A549 treated with CpdA at 1 μM for 4 hours (cell line): Measurements from ENCODE around the gene FAM236A. TPM values are rescaled to one million over a fixed set of nuclear protein-coding genes. Genes with fewer than 3 reads are reported as not detected.

ENCODE experiments used
- total RNA-seq: library from RNA; stranded (reverse); fragments of 200-300 nt; extraction: Qiagen RNA extraction; gene quantifications from 5 replicates; pipeline ENCODE4 v1.2.3, GENCODE V29; 2022; ENCODE audit warnings: low read depth

The FAM236A gene
- not detected in 5 replicates for total RNA-seq

GRCh38 chrX:72937906-72938305, at the start of gene FAM236A:
Gene FAM236A, plus strand, starts transcription at chrX:72938206. Its CDS starts 57 bp downstream, at chrX:72938263.

GRCh38 chrX:72912315-72912714, 25.7 kb upstream of the FAM236A start, which contains the start of gene FAM236C:
Gene FAM236C, plus strand, starts transcription at chrX:72912615. Its CDS starts 100 bp downstream, at chrX:72912715.

GRCh38 chrX:72943819-72944169, 5.8 kb downstream of the FAM236A start, which contains the start of gene DMRTC1:
Gene DMRTC1, minus strand, starts transcription at chrX:72943837. Its CDS starts 68,143 bp downstream, at chrX:72875694.

Other genes with a start within 250 kb of the FAM236A start
- gene PHKA1, start 223.9 kb upstream of the FAM236A start, total RNA-seq, result 18.0 to 21.7 TPM (median 20.3 TPM) in 5 replicates
- 0.03 to 0.09 TPM in 2 of 5 replicates, not detected in the others for gene DMRTC1B, start 161.3 kb upstream of the FAM236A start, total RNA-seq
- gene FAM236B, start 155.5 kb upstream of the FAM236A start, total RNA-seq, result not detected in 5 replicates
- gene FAM236D, start 130.0 kb upstream of the FAM236A start, total RNA-seq, result not detected in 5 replicates
- gene FAM236C, start 25.6 kb upstream of the FAM236A start, total RNA-seq, result not detected in 5 replicates
- gene DMRTC1, start 5.6 kb downstream of the FAM236A start, total RNA-seq, result 0.09 TPM in 1 of 5 replicates, not detected in the others
- gene PABPC1L2B, start 64.7 kb downstream of the FAM236A start, total RNA-seq, result not detected in 5 replicates
- gene PABPC1L2A, start 141.3 kb downstream of the FAM236A start, total RNA-seq, result not detected in 5 replicates